Stimulated activated CD8-positive, alpha-beta memory T cell treated with anti-CD3 and anti-CD28 coated beads, Interleukin-7, amount 100 ng/mL, for 48 hours (primary cell): Measurements from ENCODE around the gene ABHD17B.

Experiments
- DNase-seq, 2 donors: peaks; one replicate each; pipeline ENCODE4 v3.0.0-alpha.2; 2020; ENCODE audit warnings: low read depth in 1 of 2; ENCODE audit errors: extremely low read depth in 1 of 2

The ABHD17B gene

GRCh38 chr9:71879644-71880174, 31.3 kb downstream of the ABHD17B start:
- DNase-seq: no peak

- no peak for DNase-seq
These were observed 32.4 kb downstream of the ABHD17B start for GRCh38 chr9:71878327-71879274.

GRCh38 chr9:71876829-71877228, 34.2 kb downstream of the ABHD17B start:
- DNase-seq: no peak

GRCh38 chr9:71876106-71876505, 34.9 kb downstream of the ABHD17B start:
- DNase-seq: no peak

- DNase-seq: no peak
These were observed 35.6 kb downstream of the ABHD17B start for GRCh38 chr9:71875345-71875744.

- no peak for DNase-seq
These were observed 47.4 kb downstream of the ABHD17B start for GRCh38 chr9:71863631-71864030.

GRCh38 chr9:71861618-71862017, 49.4 kb downstream of the ABHD17B start:
- no peak for DNase-seq

GRCh38 chr9:71859939-71860338, 51.1 kb downstream of the ABHD17B start:
- no peak for DNase-seq

- no peak for DNase-seq
These were observed 52.2 kb downstream of the ABHD17B start for GRCh38 chr9:71858812-71859211.

- DNase-seq: no peak
These were observed 52.7 kb downstream of the ABHD17B start for GRCh38 chr9:71858102-71858798.

- no peak for DNase-seq
These were observed 53.8 kb downstream of the ABHD17B start for GRCh38 chr9:71857159-71857558.

- no peak for DNase-seq
These were observed 56.2 kb downstream of the ABHD17B start for GRCh38 chr9:71854811-71855210.

- no peak for DNase-seq
These were observed 57.9 kb downstream of the ABHD17B start for GRCh38 chr9:71853084-71853483.

- no peak for DNase-seq
These were observed 60.0 kb downstream of the ABHD17B start for GRCh38 chr9:71850996-71851395.

GRCh38 chr9:71847892-71848291, 63.1 kb downstream of the ABHD17B start:
- no peak for DNase-seq

GRCh38 chr9:71844808-71845207, 66.2 kb downstream of the ABHD17B start:
- no peak for DNase-seq

- DNase-seq: no peak
These were observed 71.3 kb downstream of the ABHD17B start for GRCh38 chr9:71839668-71840067.

- no peak for DNase-seq
These were observed 75.4 kb downstream of the ABHD17B start for GRCh38 chr9:71835596-71835995.

GRCh38 chr9:71830929-71831328, 80.1 kb downstream of the ABHD17B start:
- DNase-seq: no peak

GRCh38 chr9:71830153-71830552, 80.8 kb downstream of the ABHD17B start:
- DNase-seq: no peak

GRCh38 chr9:71826279-71826678, 84.7 kb downstream of the ABHD17B start:
- no peak for DNase-seq

GRCh38 chr9:71824257-71824656, 86.7 kb downstream of the ABHD17B start:
- no peak for DNase-seq
